Measurements from ENCODE around the gene ACOX3.

DNA sequence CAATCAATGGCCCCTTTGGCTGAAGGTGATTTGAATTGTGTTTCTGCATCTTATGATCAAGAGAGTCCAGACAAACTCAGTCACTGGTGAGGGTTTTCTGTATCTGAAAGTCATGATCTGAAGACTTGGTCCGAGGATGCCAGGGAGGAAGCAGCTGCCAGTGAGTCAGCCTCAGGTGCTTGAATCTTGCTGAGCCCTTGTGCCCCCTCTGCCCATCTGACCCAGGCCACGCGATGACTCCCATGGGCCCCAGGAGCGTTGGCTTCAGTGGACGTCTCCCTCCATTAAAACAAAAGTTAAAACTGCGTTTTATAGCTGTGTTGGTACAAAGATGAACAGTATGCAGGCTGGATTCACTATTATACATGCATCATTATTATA lies 109.0 kb downstream of the ACOX3 start:
- TF ChIP-seq, protein P1, sequence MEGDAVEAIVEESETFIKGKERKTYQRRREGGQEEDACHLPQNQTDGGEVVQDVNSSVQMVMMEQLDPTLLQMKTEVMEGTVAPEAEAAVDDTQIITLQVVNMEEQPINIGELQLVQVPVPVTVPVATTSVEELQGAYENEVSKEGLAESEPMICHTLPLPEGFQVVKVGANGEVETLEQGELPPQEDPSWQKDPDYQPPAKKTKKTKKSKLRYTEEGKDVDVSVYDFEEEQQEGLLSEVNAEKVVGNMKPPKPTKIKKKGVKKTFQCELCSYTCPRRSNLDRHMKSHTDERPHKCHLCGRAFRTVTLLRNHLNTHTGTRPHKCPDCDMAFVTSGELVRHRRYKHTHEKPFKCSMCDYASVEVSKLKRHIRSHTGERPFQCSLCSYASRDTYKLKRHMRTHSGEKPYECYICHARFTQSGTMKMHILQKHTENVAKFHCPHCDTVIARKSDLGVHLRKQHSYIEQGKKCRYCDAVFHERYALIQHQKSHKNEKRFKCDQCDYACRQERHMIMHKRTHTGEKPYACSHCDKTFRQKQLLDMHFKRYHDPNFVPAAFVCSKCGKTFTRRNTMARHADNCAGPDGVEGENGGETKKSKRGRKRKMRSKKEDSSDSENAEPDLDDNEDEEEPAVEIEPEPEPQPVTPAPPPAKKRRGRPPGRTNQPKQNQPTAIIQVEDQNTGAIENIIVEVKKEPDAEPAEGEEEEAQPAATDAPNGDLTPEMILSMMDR (optimal IDR thresholded peaks at IDR 0.05 in 1 of 3, IDR thresholded peaks at IDR 0.05 in 1 of 3, conservative IDR thresholded peaks at IDR 0.05 in 1 of 3; ENCODE audit: extremely low read depth in 1 of 3, insufficient read depth in 2 of 3, low read length in 3 of 3) = no peak
- no peak for TF ChIP-seq EZH2 (IDR thresholded peaks at IDR 0.05; ENCODE audit: low read length)

Data from keratinocyte (primary cell).